NCI-H345 treated with DMSO at 0.1 percent for 48 hours (cell line): ENCODE data around the gene BATF2.
A peak's percentile ranks its signal among the peaks of the same experiment; 100 is the strongest.
"Not testable (repeated sequence)": the region's sequence is repeated elsewhere in the genome, so short reads cannot be mapped to it uniquely, and the experiment has no call there.

Experiments
- DNase-seq: peaks from one replicate; lab custom pipeline; 2025; ENCODE audit not compliant: unreplicated experiment; lab: John Stamatoyannopoulos, UW

The BATF2 gene

GRCh38 chr11:64996710-64997380, at the start of gene BATF2:
Gene BATF2 (minus strand): TSS chr11:64996971. CDS start chr11:64996914, 57 bp downstream.
- no peak for DNase-seq

- no peak for DNase-seq
These were observed 49.0 kb upstream of the BATF2 start for GRCh38 chr11:65045728-65046127.

GRCh38 chr11:65045061-65045460, 48.3 kb upstream of the BATF2 start:
- DNase-seq, result no peak

GRCh38 chr11:65043881-65044501, 47.2 kb upstream of the BATF2 start:
- no peak for DNase-seq

- DNase-seq, result no peak
These were observed 46.1 kb upstream of the BATF2 start for GRCh38 chr11:65042891-65043290.

GRCh38 chr11:65040847-65041622, 44.3 kb upstream of the BATF2 start, which contains the start of gene SAC3D1:
Gene SAC3D1 (plus strand): TSS chr11:65041210. CDS start chr11:65041293, 83 bp downstream.
- DNase-seq, result peak; percentile 95

GRCh38 chr11:65040520-65040846, 43.7 kb upstream of the BATF2 start:
- DNase-seq, result no peak

GRCh38 chr11:65036931-65037330, 40.2 kb upstream of the BATF2 start:
- DNase-seq, result no peak

GRCh38 chr11:65035579-65035978, 38.8 kb upstream of the BATF2 start:
- DNase-seq, result no peak

- DNase-seq, result no peak
These were observed 37.7 kb upstream of the BATF2 start for GRCh38 chr11:65034423-65034822.

- DNase-seq, result no peak
These were observed 35.4 kb upstream of the BATF2 start for GRCh38 chr11:65032216-65032615.

GRCh38 chr11:65027213-65028067, 30.7 kb upstream of the BATF2 start, which contains the start of gene SNX15:
Gene SNX15 (plus strand): TSS chr11:65027439. CDS start chr11:65027538, 99 bp downstream.
- peak; percentile 97 for DNase-seq

GRCh38 chr11:65026810-65027209, 30.0 kb upstream of the BATF2 start:
- DNase-seq, result no peak

GRCh38 chr11:65023502-65023901, 26.7 kb upstream of the BATF2 start:
- not testable (repeated sequence) for DNase-seq

- DNase-seq, result no peak
These were observed 24.7 kb upstream of the BATF2 start for GRCh38 chr11:65021509-65021908.

GRCh38 chr11:65021003-65021402, 24.2 kb upstream of the BATF2 start:
- DNase-seq, result no peak

GRCh38 chr11:65019824-65020223, 23.1 kb upstream of the BATF2 start:
- DNase-seq, result no peak

- DNase-seq, result no peak
These were observed 21.2 kb upstream of the BATF2 start for GRCh38 chr11:65017937-65018336.

GRCh38 chr11:65016705-65017104, 19.9 kb upstream of the BATF2 start:
- no peak for DNase-seq

- DNase-seq, result no peak
These were observed 18.0 kb upstream of the BATF2 start for GRCh38 chr11:65014726-65015227.
